Left lung (tissue), 14 donors: ENCODE measurements around the gene FAM169A. TPM values are rescaled to one million over a fixed set of nuclear protein-coding genes. Genes with fewer than 3 reads are reported as not detected.
"Not testable (repeated sequence)": the region's sequence is repeated elsewhere in the genome, so short reads cannot be mapped to it uniquely, and the experiment has no call there.

Source experiments
- ATAC-seq: fragments of 200-7000 bp; cut with Tn5 transposase; one replicate; pipeline ENCODE4 v1.9.1; 2020; ENCODE audit warnings: moderate library complexity
- DNase-seq, 4 donors: peaks; one replicate each; pipeline ENCODE4 v3.0.0-alpha.2; 2013 to 2020
- H3K27ac ChIP-seq, 2 donors: fragments of 200-600 bp; sonication (generic) in 1 of 2; one replicate each; pipeline versions ENCODE4 v1.5.0 to v1.8.0; 2020 to 2021
- H3K27me3 ChIP-seq, 2 donors: fragments of 200-600 bp; sonication (generic) in 1 of 2; one replicate each; pipeline versions ENCODE4 v1.5.0 to v1.8.0; 2020 to 2021
- H3K36me3 ChIP-seq, 2 donors: fragments of 200-600 bp; sonication (generic) in 1 of 2; one replicate each; pipeline versions ENCODE4 v1.5.0 to v1.8.0; 2020 to 2021
- H3K4me1 ChIP-seq, 2 donors: fragments of 200-600 bp; one replicate each; pipeline ENCODE4 v1.8.0; 2021
- H3K4me3 ChIP-seq, 2 donors: fragments of 200-600 bp; sonication (generic) in 1 of 2; one replicate each; pipeline versions ENCODE4 v1.5.0 to v1.8.0; 2020 to 2021; ENCODE audit warnings: mild to moderate bottlenecking in 1 of 2
- H3K9me3 ChIP-seq, 2 donors: fragments of 200-600 bp; sonication (generic) in 1 of 2; one replicate each; pipeline versions ENCODE4 v1.5.0 to v1.8.0; 2020 to 2021
- intact Hi-C, 2 donors: fragments of 100-400 bp; cut with DNase I; formaldehyde crosslinking; loops; one replicate each; pipeline versions ENCODE4 v1.11.2 to v1.14.2; 2022
- long read RNA-seq, 12 donors: library from polyadenylated mRNA in 2 of 12; unstranded in 2 of 12; transcript quantifications; one replicate each; pipeline ENCODE4 v2.0.0 and lab custom pipeline, GENCODE V29; 2019 to 2026
- polyA plus RNA-seq, 6 donors: library from polyadenylated mRNA; unstranded; fragments of 120-200 nt; gene quantifications; one replicate each; pipeline ENCODE4 v1.2.1, GENCODE V29; 2013; ENCODE audit not compliant: insufficient read length in 6 of 6
- total RNA-seq, 2 donors: library from RNA; stranded (reverse); fragmentation: NEBNext Ultra II Directional; extraction: Animal tissue kit (Norgen Biotek cat#: 25700); gene quantifications; one replicate each; pipeline ENCODE4 v1.2.1, GENCODE V29; 2021
- TF ChIP-seq, protein P1 (sequence below), 2 donors: fragments of 200-600 bp; sonication (generic) in 1 of 2; IDR thresholded peaks; one replicate each; pipeline versions ENCODE4 v1.5.0 to v1.8.0; 2021; ENCODE audit warnings: antibody characterized with exemption in 2 of 2
- donor health status: DM: no; HTN: yes; CAD: no.
- donor health status: DM: no; HTN: no; CAD: no.

The FAM169A gene, protein sequence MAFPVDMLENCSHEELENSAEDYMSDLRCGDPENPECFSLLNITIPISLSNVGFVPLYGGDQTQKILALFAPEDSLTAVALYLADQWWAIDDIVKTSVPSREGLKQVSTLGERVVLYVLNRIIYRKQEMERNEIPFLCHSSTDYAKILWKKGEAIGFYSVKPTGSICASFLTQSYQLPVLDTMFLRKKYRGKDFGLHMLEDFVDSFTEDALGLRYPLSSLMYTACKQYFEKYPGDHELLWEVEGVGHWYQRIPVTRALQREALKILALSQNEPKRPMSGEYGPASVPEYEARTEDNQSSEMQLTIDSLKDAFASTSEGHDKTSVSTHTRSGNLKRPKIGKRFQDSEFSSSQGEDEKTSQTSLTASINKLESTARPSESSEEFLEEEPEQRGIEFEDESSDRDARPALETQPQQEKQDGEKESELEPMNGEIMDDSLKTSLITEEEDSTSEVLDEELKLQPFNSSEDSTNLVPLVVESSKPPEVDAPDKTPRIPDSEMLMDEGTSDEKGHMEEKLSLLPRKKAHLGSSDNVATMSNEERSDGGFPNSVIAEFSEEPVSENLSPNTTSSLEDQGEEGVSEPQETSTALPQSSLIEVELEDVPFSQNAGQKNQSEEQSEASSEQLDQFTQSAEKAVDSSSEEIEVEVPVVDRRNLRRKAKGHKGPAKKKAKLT
- 1 to 10 TPM in 1 of 2 donors, under 1 TPM in 1; 0.81 to 2.7 TPM for total RNA-seq
- polyA plus RNA-seq: 1 to 10 TPM; 4.6 to 6.3 (median 5.7) TPM
- long read RNA-seq, donor 1, full-length matches to known transcripts: 1 of 1 reads
- long read RNA-seq, donor 1, partial matches to known transcripts: 0 of 1 reads
- long read RNA-seq, donor 1, other reads (novel, unspliced or antisense): 0 of 1 reads
- long read RNA-seq, donor 2: 0 reads
- long read RNA-seq, donor 3, full-length matches to known transcripts: 1 of 1 reads
- long read RNA-seq, donor 3, partial matches to known transcripts: 0 of 1 reads
- long read RNA-seq, donor 3, other reads (novel, unspliced or antisense): 0 of 1 reads
- long read RNA-seq, donor 4: 0 reads
- long read RNA-seq, donor 5: 0 reads
- long read RNA-seq, donor 6: 0 reads
- long read RNA-seq, donor 7: 0 reads
- long read RNA-seq, donor 8: 0 reads
- long read RNA-seq, donor 9: 0 reads
- long read RNA-seq, donor 10: 0 reads
- long read RNA-seq, donor 11, full-length matches to known transcripts: 1 of 1 reads
- long read RNA-seq, donor 11, partial matches to known transcripts: 0 of 1 reads
- long read RNA-seq, donor 11, other reads (novel, unspliced or antisense): 0 of 1 reads
- long read RNA-seq, donor 12: 0 reads

DNA sequence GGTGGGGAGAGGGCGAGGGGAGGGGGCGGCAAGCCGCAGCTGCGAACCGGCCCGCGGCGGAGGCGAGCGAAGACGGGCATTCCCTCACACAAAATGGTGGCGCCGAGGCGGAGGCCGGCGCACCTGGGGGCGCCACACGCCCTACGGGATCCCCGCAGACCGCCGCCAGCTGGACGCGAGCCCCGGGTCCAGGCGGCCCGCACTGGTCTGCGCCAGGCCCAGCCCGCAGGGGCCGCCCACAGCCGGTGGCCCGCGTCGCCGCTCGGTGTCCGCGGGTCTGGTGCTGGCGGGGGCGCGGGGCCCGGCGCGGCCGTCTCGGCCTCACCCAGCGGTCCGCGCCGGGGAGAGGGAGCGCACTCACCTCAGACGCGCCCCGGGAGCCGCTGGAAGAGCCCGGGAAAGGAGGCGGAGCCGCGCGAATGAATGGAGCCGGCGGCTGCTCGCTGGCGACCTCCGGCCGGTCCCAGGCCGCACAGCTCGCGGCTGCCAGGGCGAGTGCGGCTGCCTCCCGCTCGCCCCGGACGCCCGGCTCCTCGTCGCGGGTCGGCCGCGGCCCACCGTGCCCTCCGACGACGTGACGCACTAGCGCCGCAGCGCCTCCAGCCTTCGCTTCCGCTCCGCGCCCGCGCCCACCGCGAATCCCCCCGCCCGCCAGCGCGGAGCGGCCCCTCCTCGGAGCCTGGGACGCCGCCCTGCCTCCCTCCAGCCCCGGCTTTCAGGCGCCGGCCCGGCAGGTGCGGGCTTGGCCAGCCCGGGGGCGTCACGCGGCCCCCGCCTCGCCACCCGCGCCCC, at the start of gene FAM169A:
Gene FAM169A, minus strand, starts transcription at position 584 of the 792 bp plus-strand sequence. CDS start 24,711 bp downstream, outside the sequence.
- Histone ChIP-seq H3K9me3 (no peaks in the 10 kb centered on the region), H3K27ac (no peak within 1 kb of the TSS), H3K4me3 (peak within 1 kb of the TSS; percentile 40 to 48), H3K4me1 (peaks cover 0 to 16% of the 10 kb centered on the region in 2 donors), H3K36me3 (no peaks in the 10 kb centered on the region), H3K27me3 (peaks cover 30 to 69% of the 10 kb centered on the region in 2 donors)
- TF ChIP-seq, protein P1, sequence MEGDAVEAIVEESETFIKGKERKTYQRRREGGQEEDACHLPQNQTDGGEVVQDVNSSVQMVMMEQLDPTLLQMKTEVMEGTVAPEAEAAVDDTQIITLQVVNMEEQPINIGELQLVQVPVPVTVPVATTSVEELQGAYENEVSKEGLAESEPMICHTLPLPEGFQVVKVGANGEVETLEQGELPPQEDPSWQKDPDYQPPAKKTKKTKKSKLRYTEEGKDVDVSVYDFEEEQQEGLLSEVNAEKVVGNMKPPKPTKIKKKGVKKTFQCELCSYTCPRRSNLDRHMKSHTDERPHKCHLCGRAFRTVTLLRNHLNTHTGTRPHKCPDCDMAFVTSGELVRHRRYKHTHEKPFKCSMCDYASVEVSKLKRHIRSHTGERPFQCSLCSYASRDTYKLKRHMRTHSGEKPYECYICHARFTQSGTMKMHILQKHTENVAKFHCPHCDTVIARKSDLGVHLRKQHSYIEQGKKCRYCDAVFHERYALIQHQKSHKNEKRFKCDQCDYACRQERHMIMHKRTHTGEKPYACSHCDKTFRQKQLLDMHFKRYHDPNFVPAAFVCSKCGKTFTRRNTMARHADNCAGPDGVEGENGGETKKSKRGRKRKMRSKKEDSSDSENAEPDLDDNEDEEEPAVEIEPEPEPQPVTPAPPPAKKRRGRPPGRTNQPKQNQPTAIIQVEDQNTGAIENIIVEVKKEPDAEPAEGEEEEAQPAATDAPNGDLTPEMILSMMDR (IDR thresholded peaks at IDR 0.05): no peak
- ATAC-seq (peak; percentile 91), DNase-seq (peak in 3 of 4 donors; percentile 32 to 82 (median 58))
- intact Hi-C loops: no loop called here

GRCh38 chr5:74915488-74915887, 49.3 kb upstream of the FAM169A start:
- no peaks in the 10 kb centered on the region for H3K9me3 ChIP-seq
- TF ChIP-seq, protein P1 (IDR thresholded peaks at IDR 0.05): no peak
- no peaks in the 10 kb centered on the region for H3K4me1 ChIP-seq
- intact Hi-C loops: no loop called here
- no peak overlapping the region for H3K27ac ChIP-seq
- peaks cover 0 to 4% of the 10 kb centered on the region in 2 donors for H3K27me3 ChIP-seq
- no peak for ATAC-seq
- no peak for DNase-seq
- no peak overlapping the region for H3K4me3 ChIP-seq
- no peaks in the 10 kb centered on the region for H3K36me3 ChIP-seq

GRCh38 chr5:74911421-74911820, 45.2 kb upstream of the FAM169A start:
- H3K36me3 ChIP-seq, intact Hi-C loops, H3K9me3 ChIP-seq, H3K27ac ChIP-seq, H3K4me1 ChIP-seq, H3K4me3 ChIP-seq, H3K27me3 ChIP-seq, ATAC-seq: not testable (repeated sequence)
- DNase-seq: peak in 1 of 4 donors; percentile 35

GRCh38 chr5:74909888-74910287, 43.7 kb upstream of the FAM169A start:
- H3K36me3 ChIP-seq, intact Hi-C loops, DNase-seq, H3K4me3 ChIP-seq, H3K9me3 ChIP-seq, H3K4me1 ChIP-seq, H3K27me3 ChIP-seq, H3K27ac ChIP-seq, ATAC-seq: not testable (repeated sequence)

DNA sequence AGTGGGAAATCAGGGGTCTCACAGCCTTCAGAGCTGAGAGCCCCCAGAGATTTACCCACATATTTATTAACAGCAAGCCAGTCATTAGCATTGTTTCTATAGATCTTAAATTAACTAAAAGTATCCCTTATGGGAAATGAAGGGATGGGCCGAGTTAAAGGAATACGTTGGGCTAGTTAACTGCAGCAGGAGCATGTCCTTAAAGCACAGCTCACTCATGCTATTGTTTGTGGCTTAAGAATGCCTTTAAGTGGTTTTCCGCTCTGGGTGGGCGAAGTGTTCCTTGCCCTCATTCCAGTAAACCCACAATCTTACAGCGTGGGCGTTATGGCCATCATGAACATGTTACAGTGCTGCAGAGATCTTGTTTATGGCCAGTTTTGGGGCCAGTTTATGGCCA, 42.0 kb upstream of the FAM169A start:
- H3K4me1 ChIP-seq, ATAC-seq, DNase-seq, H3K27me3 ChIP-seq, H3K4me3 ChIP-seq, H3K27ac ChIP-seq, intact Hi-C loops, H3K36me3 ChIP-seq, H3K9me3 ChIP-seq: not testable (repeated sequence)

GRCh38 chr5:74904713-74905112, 38.5 kb upstream of the FAM169A start:
- H3K4me1 ChIP-seq, DNase-seq, H3K27ac ChIP-seq, ATAC-seq, H3K27me3 ChIP-seq, H3K36me3 ChIP-seq, intact Hi-C loops, H3K4me3 ChIP-seq, H3K9me3 ChIP-seq: not testable (repeated sequence)
